Raji (cell line): ENCODE results near the gene SMG1.
A peak's percentile ranks its signal among the peaks of the same experiment; 100 is the strongest.

Experiments used
- POLR2A ChIP-seq: IDR thresholded peaks from 2 replicates; pipeline ENCODE4 v1.6.1; 2011; ENCODE audit warnings: low read depth, low read length, control low read depth; ENCODE audit not compliant: insufficient read depth

The SMG1 gene

DNA sequence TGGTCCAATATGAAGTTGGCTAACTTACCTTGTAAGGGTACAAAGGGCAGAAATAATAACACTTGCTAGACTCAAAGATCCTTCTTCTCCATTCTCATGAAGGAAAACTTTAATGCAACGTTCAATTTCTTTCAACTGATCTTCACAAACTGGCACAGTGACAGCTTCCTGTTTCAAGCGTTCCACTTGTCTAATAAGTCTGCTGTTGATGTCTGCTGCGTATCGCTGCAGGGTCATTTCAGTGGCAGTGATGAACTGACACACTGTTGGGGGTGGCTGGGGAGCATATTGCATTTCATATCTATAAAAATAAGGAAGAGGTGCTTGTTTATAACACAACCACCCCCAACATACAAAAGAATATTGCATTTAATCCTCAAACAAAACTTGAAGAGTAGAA, 91.3 kb downstream of the SMG1 start:
- TF ChIP-seq POLR2A = no peak

DNA sequence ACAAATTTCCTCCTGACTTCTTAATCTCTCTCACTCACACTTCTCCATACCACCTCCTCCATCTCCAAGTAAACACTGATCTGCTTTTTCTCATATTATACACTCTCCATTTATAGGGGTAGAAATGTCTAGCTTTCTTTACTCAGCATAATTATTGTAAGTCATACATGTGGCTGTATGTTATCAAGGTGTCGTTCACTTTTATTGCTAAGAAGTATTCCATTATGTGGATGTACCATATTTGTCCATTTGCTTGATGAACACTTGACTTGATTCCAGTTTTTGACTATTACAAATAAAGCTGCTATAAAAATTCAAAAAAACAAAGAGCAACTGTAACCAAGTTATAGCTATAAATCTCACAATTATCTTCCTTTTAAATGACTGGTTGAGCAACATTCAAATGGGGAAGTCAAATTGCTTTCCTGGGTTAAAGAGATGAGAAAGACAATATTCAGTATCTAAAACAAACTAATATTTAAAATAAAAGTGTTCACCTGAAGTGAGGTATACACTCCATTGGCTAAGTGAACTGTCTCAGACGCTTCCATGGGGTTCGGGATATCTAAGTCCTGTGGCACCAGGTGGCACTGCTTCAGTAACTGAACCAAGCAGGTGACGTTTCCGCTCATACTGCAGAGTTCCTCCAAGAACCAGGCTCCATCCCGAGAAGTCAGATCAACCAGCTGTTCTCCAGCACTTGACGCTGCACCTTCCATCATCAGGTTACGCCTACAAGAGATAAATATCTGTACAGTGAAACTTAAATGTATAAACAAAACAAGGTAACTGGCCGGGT, 92.3 kb downstream of the SMG1 start:
- no peak for TF ChIP-seq POLR2A

DNA sequence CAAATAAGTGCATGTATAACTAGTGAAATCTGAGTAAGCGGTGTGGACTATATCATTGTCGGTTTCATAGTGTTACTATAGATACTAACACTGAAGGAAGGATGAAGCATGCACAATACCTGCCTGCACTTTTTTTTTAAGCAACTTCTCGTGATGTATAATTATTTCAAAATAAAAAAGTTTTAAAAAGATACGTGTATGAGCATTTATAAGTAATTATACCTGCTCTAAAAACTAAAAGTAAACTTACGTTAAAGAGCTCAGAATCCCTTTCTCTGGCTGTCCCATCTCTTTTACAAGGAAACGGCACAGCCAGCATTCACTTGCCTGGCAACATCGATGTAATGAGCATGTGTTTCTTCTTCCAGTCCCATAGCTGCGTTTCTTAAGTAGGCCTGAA, 93.6 kb downstream of the SMG1 start:
- TF ChIP-seq POLR2A = no peak

DNA sequence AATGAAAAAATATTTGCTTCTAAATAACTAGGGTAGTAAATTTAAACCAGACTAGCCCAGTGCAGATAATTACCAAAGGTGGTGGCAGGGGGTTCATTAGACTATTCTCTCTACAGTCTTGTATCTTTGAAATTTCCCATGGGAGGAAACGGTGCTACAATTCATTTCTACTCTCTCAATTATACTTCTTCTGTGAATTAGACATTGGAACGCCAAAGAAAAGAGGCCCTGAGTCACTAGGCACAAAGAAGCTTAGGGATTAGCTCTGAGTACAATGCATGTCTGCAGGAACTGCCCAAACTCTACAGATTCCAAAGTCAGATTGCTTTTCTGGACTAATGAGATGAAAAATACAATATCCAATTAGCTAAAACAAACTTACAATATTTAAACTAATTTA, 94.2 kb downstream of the SMG1 start:
- no peak for TF ChIP-seq POLR2A

DNA sequence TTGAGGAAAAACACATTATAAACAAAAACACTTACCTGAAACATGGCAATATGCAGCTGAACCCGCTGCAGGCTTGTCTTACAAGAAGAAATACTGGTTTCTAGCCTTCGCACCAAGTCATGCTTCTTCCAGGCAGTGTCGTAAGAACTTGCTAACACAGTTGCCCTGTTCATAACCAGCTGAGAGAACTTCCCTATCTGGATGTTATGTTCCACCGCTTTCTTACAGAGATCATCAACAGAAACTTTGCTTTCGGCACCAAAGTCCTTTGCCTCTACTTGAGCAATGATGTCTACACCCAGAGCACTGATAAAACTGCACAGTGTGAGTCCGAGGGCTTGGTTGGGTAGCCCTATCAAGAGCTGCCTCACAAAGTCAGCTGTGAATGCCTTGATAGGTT, 97.0 kb downstream of the SMG1 start:
- TF ChIP-seq POLR2A = no peak

DNA sequence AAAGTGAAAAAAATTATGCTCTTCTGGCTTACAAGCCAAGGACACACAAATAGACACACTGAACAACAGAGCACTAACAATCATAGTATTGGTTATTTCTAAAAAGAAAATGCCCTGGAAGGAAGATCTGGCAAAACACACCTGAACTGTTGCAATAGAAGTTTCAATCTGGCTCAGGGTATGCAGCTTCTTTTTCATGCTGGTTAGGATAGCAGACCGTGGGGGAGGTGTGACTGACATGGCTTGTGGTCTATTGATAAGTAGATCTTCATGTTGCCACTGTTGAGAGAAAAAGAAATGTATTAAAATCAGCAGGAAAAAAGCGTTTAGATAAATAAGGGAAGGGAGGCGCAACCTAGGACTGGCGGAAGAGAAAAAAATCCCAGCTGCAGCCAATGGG, 98.3 kb downstream of the SMG1 start:
- TF ChIP-seq POLR2A = no peak

DNA sequence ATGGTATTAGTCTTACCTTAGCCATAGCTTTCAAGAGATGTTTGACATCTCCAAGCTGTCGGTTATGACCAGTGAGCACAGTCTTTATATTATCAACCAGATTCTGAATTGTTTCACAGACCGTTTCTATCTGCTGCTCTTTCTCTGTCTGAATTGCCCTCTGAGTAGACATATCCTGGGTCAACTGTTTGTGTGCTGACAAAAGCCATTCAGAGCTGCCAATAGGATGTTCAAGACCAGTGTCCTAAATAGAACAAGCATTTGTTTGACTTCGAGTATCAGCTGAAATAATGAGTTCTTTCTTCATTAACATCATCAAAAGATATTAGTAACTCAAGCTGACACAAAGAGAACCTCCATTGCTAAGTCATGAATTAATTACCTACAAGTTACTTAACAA, 109.9 kb downstream of the SMG1 start:
- TF ChIP-seq POLR2A = no peak

- TF ChIP-seq POLR2A = no peak
Observed at GRCh38 chr16:18811925-18812324, 114.3 kb downstream of the SMG1 start.

- no peak for TF ChIP-seq POLR2A
Observed at GRCh38 chr16:18809165-18809564, 117.0 kb downstream of the SMG1 start.

DNA sequence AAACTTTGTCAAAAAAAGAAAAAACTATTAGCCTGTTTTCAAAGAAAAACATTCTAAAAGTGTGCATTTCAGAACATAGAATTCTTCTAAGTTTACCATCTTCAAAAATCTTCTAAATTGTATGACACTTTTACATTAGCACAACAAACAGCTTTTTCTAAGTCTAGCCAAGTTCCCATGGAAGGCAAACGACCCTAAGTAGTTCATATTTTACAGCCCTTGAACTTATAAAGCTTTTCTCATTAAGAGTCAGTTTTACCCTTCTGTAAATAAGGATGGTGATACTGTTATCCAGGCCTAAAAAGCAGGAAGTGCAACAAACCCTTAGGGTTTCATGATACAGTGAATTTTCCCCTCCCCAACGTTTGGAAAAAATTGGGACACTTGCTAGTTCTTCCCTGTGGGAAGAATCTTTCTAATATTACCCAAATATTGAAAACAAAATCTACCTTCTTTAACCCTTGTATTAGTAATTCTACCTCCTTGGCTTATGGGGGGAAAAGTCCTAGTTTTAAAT, 120.9 kb downstream of the SMG1 start:
- no peak for TF ChIP-seq POLR2A

DNA sequence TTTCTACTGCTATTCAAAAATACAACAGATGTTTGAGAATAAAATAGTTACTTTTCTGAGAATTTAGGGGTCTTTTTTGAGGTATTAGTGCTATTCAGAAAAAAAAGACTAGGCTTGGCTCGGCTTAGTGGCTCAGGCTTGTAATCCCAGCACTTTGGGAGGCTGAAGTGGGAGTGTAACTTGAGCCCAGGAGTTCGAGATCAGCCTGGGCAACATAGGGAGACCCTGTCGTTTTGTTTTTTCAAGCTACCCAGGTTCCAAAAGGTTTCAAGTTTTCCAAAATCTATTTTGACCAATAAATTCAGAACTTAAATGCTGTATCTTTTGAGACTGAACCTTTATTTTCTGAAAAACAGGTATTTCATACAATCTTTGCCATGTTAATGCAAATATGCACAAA, 121.7 kb downstream of the SMG1 start:
- TF ChIP-seq POLR2A = no peak

- TF ChIP-seq POLR2A = no peak
Observed at GRCh38 chr16:18803569-18804462, 122.4 kb downstream of the SMG1 start.

DNA sequence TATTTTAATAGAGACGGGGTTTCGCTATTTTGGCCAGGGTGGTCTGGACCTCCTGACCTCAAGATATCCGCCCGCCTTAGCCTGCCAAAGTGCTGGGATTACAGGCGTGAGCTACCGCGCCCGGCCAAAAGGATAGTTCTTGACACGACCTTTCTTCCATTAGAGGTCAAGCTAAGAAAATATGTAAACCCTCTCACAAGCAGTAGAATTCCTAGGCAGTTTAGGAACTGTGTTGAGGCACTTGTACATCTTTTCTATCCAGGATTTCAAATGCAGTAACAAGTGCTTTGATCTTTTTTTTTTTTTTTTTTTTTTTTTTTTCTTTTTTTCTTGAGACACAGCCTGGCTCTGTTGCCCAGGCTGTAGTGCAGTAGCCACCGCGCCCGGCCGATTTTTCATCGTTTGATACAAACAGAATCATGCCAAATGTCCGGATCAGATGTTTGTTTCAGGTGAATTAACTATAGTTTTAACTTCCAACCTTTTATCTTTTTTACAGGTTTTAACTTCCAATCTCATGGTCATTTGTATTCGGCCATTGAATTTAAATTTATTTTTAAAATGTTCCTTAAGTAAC, 123.4 kb downstream of the SMG1 start:
- no peak for TF ChIP-seq POLR2A

GRCh38 chr16:18801145-18801972, 124.8 kb downstream of the SMG1 start, which contains the start of gene ARL6IP1:
TSS of gene ARL6IP1 (minus strand) at chr16:18801549. CDS start at chr16:18801466, 83 bp downstream.
- TF ChIP-seq POLR2A = peak; percentile 100

GRCh38 chr16:18800775-18801144, 125.4 kb downstream of the SMG1 start:
- TF ChIP-seq POLR2A = no peak
